ENCODE data around the gene EPB42.
"Not testable (repeated sequence)": the region's sequence is repeated elsewhere in the genome, so short reads cannot be mapped to it uniquely, and the experiment has no call there.

Gene EPB42

DNA sequence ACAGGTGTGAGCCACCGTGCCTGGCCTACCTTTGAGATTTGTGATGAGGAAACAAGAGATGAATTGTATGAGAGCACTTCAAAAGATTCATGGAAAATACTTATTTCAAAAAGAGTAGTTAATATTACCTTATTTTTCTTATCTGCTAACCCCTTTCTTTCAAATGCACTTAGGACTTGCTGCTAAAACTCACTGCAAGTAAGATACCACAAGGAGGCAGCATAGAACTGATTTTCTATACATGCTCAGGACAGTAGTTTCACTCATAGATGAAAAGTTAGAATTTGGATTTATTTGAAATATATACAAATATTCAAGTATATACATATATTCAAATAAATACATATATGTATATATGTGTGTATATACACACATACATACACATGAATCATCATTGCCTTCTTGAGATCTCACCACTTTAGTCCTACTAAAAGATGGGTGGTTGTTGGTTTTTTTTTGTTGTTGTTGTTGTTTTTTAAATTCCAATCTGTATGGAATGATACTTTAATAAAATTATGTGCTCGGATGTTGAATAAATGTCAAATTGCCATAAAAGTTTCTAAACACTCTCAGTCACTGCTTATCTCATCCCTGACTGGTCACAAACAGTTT is 33.2 kb downstream of the EPB42 start:
- Histone ChIP-seq H3K4me3 (ENCODE audit: low read depth in 1 of 2, low read length in 2 of 2) (no peak overlapping the region), H3K4me1 (ENCODE audit: control insufficient read depth in 1 of 2, insufficient read depth in 2 of 2, low read length in 2 of 2) (peaks cover 0 to 4% of the 10 kb centered on the region in 2 donors)

DNA sequence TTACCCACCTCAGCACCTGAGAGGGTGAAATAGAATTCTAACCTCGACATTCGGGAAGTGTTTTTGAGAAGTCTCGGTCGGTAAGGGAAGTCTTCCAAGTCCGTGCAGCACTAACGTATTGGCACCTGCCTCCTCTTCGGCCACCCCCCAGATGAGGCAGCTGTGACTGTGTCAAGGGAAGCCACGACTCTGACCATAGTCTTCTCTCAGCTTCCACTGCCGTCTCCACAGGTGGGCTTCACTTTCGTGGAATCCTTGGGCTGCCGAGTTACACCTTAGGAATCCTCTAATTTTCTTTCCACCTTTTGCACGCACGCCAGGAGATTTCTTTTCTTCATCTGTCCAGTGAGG is 34.8 kb downstream of the EPB42 start:
- H3K4me1 ChIP-seq (ENCODE audit: control insufficient read depth in 1 of 2, insufficient read depth in 2 of 2, low read length in 2 of 2), result peaks cover 0 to 4% of the 10 kb centered on the region in 2 donors
- H3K4me3 ChIP-seq (ENCODE audit: low read depth in 1 of 2, low read length in 2 of 2), result peak overlapping the region; percentile 90 to 97
- peaks cover 21 to 24% of the 10 kb centered on the region in 2 donors for H3K36me3 ChIP-seq (ENCODE audit: control insufficient read depth in 1 of 2, insufficient read depth in 2 of 2, low read length in 2 of 2)
- H3K9ac ChIP-seq (ENCODE audit: low read depth in 1 of 2, low read length in 2 of 2), result peak overlapping the region; percentile 84 to 85
- no peaks in the 10 kb centered on the region for H3K9me3 ChIP-seq (ENCODE audit: control insufficient read depth in 1 of 2, low read length in 2 of 2)
- H3K27ac ChIP-seq (ENCODE audit: low read depth, low read length), result peak overlapping the region; percentile 95
- no peaks in the 10 kb centered on the region for H3K27me3 ChIP-seq (ENCODE audit: control insufficient read depth in 1 of 2, insufficient read depth in 2 of 2, low read length in 2 of 2)

More for the DNA sequence above, 33.2 kb downstream of the EPB42 start:
- Histone ChIP-seq H3K36me3 (ENCODE audit: control insufficient read depth in 1 of 2, insufficient read depth in 2 of 2, low read length in 2 of 2) (peaks cover 28 to 41% of the 10 kb centered on the region in 2 donors), H3K9ac (ENCODE audit: low read depth in 1 of 2, low read length in 2 of 2) (no peak overlapping the region), H3K27ac (ENCODE audit: low read depth, low read length) (no peak overlapping the region), H3K27me3 (ENCODE audit: control insufficient read depth in 1 of 2, insufficient read depth in 2 of 2, low read length in 2 of 2) (no peaks in the 10 kb centered on the region), H3K9me3 (ENCODE audit: control insufficient read depth in 1 of 2, low read length in 2 of 2) (no peaks in the 10 kb centered on the region)

GRCh38 chr15:43185157-43186002 is 35.4 kb downstream of the EPB42 start, which contains the start of gene CCNDBP1:
CCNDBP1 (plus strand) TSS chr15:43185403; CDS start chr15:43185499, 96 bp downstream.
- peak within 1 kb of the TSS; percentile 84 to 85 for H3K9ac ChIP-seq (ENCODE audit: low read depth in 1 of 2, low read length in 2 of 2)
- no peaks in the 10 kb centered on the region for H3K27me3 ChIP-seq (ENCODE audit: control insufficient read depth in 1 of 2, insufficient read depth in 2 of 2, low read length in 2 of 2)
- H3K9me3 ChIP-seq (ENCODE audit: control insufficient read depth in 1 of 2, low read length in 2 of 2), result no peaks in the 10 kb centered on the region
- peak within 1 kb of the TSS; percentile 95 for H3K27ac ChIP-seq (ENCODE audit: low read depth, low read length)
- peaks cover 18% of the 10 kb centered on the region in 2 donors for H3K36me3 ChIP-seq (ENCODE audit: control insufficient read depth in 1 of 2, insufficient read depth in 2 of 2, low read length in 2 of 2)
- H3K4me1 ChIP-seq (ENCODE audit: control insufficient read depth in 1 of 2, insufficient read depth in 2 of 2, low read length in 2 of 2), result peaks cover 0 to 4% of the 10 kb centered on the region in 2 donors
- peak within 1 kb of the TSS; percentile 90 to 97 for H3K4me3 ChIP-seq (ENCODE audit: low read depth in 1 of 2, low read length in 2 of 2)

GRCh38 chr15:43184407-43185124 is 36.3 kb downstream of the EPB42 start:
- H3K4me3 ChIP-seq (ENCODE audit: low read depth in 1 of 2, low read length in 2 of 2), result no peak overlapping the region
- no peak overlapping the region for H3K9ac ChIP-seq (ENCODE audit: low read depth in 1 of 2, low read length in 2 of 2)

DNA sequence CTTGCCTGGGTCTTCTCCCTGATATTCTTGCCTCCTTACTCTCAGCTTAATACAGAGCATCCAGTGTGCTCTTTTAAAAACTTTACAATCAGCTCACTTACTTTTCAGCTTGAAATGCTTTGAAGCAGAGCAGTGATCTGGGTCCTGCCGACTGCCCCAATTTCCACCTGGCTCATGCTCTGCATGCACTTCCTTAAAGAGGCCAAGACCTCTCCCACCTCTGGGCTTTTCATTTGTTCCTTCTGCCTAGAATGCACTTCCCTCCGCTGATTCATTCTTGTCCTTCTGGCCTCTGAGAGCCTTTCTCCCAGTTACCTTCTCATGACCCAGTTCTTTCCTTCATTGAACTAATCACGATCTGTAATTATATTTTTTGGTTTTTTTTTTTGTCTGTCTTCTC is 37.5 kb downstream of the EPB42 start:
- Histone ChIP-seq H3K27me3 (ENCODE audit: control insufficient read depth in 1 of 2, insufficient read depth in 2 of 2, low read length in 2 of 2) (no peaks in the 10 kb centered on the region), H3K4me1 (ENCODE audit: control insufficient read depth in 1 of 2, insufficient read depth in 2 of 2, low read length in 2 of 2) (peaks cover 0 to 4% of the 10 kb centered on the region in 2 donors), H3K27ac (ENCODE audit: low read depth, low read length) (no peak overlapping the region), H3K36me3 (ENCODE audit: control insufficient read depth in 1 of 2, insufficient read depth in 2 of 2, low read length in 2 of 2) (peaks cover 10 to 19% of the 10 kb centered on the region in 2 donors), H3K9me3 (ENCODE audit: control insufficient read depth in 1 of 2, low read length in 2 of 2) (no peaks in the 10 kb centered on the region), H3K4me3 (ENCODE audit: low read depth in 1 of 2, low read length in 2 of 2) (no peak overlapping the region), H3K9ac (ENCODE audit: low read depth in 1 of 2, low read length in 2 of 2) (no peak overlapping the region)

More at GRCh38 chr15:43184407-43185124, 36.3 kb downstream of the EPB42 start:
- H3K36me3 ChIP-seq (ENCODE audit: control insufficient read depth in 1 of 2, insufficient read depth in 2 of 2, low read length in 2 of 2), result peaks cover 12 to 15% of the 10 kb centered on the region in 2 donors
- H3K9me3 ChIP-seq (ENCODE audit: control insufficient read depth in 1 of 2, low read length in 2 of 2), result no peaks in the 10 kb centered on the region
- no peak overlapping the region for H3K27ac ChIP-seq (ENCODE audit: low read depth, low read length)
- peaks cover 0 to 4% of the 10 kb centered on the region in 2 donors for H3K4me1 ChIP-seq (ENCODE audit: control insufficient read depth in 1 of 2, insufficient read depth in 2 of 2, low read length in 2 of 2)
- no peaks in the 10 kb centered on the region for H3K27me3 ChIP-seq (ENCODE audit: control insufficient read depth in 1 of 2, insufficient read depth in 2 of 2, low read length in 2 of 2)

- not testable (repeated sequence) for H3K9ac ChIP-seq (ENCODE audit: low read depth in 1 of 2, low read length in 2 of 2); H3K9me3 ChIP-seq (ENCODE audit: control insufficient read depth in 1 of 2, low read length in 2 of 2); H3K4me3 ChIP-seq (ENCODE audit: low read depth in 1 of 2, low read length in 2 of 2); H3K4me1 ChIP-seq (ENCODE audit: control insufficient read depth in 1 of 2, insufficient read depth in 2 of 2, low read length in 2 of 2); H3K27me3 ChIP-seq (ENCODE audit: control insufficient read depth in 1 of 2, insufficient read depth in 2 of 2, low read length in 2 of 2); H3K27ac ChIP-seq (ENCODE audit: low read depth, low read length)
- peaks cover 21 to 43% of the 10 kb centered on the region in 2 donors for H3K36me3 ChIP-seq (ENCODE audit: control insufficient read depth in 1 of 2, insufficient read depth in 2 of 2, low read length in 2 of 2)
Measured at GRCh38 chr15:43177147-43177546, 43.7 kb downstream of the EPB42 start.

DNA sequence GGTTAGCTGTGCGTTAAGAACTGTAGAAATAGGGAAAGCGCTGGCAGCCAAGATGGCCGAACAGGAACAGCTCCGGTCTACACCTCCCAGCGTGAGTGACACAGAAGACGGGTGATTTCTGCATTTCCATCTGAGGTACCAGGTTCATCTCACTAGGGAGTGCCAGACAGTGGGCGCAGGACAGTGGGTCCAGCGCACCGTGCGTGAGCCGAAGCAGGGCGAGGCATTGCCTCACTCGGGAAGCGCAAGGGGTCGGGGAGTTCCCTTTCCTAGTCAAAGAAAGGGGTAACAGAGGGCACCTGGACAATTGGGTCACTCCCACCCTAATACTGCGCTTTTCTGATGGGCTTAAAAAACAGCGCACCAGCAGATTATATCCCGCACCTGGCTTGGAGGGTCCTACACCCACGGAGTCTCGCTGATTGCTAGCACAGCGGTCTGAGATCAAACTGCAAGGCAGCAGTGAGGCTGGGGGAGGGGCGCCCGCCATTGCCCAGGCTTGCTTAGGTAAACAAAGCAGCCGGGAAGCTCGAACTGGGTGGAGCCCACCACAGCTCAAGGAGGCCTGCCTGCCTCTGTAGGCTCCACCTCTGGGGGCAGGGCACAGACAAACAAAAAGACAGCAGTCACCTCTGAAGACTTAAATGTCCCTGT is 45.0 kb downstream of the EPB42 start:
- not testable (repeated sequence) for H3K27me3 ChIP-seq (ENCODE audit: control insufficient read depth in 1 of 2, insufficient read depth in 2 of 2, low read length in 2 of 2); H3K4me1 ChIP-seq (ENCODE audit: control insufficient read depth in 1 of 2, insufficient read depth in 2 of 2, low read length in 2 of 2); H3K27ac ChIP-seq (ENCODE audit: low read depth, low read length); H3K9ac ChIP-seq (ENCODE audit: low read depth in 1 of 2, low read length in 2 of 2); H3K9me3 ChIP-seq (ENCODE audit: control insufficient read depth in 1 of 2, low read length in 2 of 2); H3K4me3 ChIP-seq (ENCODE audit: low read depth in 1 of 2, low read length in 2 of 2)
- peaks cover 15 to 49% of the 10 kb centered on the region in 2 donors for H3K36me3 ChIP-seq (ENCODE audit: control insufficient read depth in 1 of 2, insufficient read depth in 2 of 2, low read length in 2 of 2)

DNA sequence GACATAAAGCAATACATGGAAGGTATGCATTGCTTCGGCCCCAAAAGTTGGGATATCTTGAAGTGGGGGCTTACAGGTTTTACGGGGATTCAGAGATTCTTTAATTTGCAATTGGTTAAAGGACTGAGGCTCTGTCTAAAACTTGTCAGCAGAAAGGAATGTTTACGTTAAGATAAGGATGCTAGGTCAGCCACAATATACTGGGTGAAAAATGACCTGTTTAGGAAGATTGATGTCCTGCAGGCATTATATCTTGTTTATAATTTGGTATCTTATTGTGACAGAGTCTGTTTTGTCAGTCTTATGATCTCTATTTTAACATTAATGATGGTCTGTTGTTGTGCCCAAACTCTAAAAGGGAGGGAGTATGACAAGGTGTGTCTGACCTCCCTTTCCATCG is 50.9 kb downstream of the EPB42 start:
- Histone ChIP-seq H3K4me1 (ENCODE audit: control insufficient read depth in 1 of 2, insufficient read depth in 2 of 2, low read length in 2 of 2) (no peaks in the 10 kb centered on the region), H3K36me3 (ENCODE audit: control insufficient read depth in 1 of 2, insufficient read depth in 2 of 2, low read length in 2 of 2) (peaks cover 15 to 49% of the 10 kb centered on the region in 2 donors), H3K9ac (ENCODE audit: low read depth in 1 of 2, low read length in 2 of 2) (no peak overlapping the region), H3K27me3 (ENCODE audit: control insufficient read depth in 1 of 2, insufficient read depth in 2 of 2, low read length in 2 of 2) (no peaks in the 10 kb centered on the region), H3K27ac (ENCODE audit: low read depth, low read length) (no peak overlapping the region), H3K4me3 (ENCODE audit: low read depth in 1 of 2, low read length in 2 of 2) (no peak overlapping the region), H3K9me3 (ENCODE audit: control insufficient read depth in 1 of 2, low read length in 2 of 2) (no peaks in the 10 kb centered on the region)

DNA sequence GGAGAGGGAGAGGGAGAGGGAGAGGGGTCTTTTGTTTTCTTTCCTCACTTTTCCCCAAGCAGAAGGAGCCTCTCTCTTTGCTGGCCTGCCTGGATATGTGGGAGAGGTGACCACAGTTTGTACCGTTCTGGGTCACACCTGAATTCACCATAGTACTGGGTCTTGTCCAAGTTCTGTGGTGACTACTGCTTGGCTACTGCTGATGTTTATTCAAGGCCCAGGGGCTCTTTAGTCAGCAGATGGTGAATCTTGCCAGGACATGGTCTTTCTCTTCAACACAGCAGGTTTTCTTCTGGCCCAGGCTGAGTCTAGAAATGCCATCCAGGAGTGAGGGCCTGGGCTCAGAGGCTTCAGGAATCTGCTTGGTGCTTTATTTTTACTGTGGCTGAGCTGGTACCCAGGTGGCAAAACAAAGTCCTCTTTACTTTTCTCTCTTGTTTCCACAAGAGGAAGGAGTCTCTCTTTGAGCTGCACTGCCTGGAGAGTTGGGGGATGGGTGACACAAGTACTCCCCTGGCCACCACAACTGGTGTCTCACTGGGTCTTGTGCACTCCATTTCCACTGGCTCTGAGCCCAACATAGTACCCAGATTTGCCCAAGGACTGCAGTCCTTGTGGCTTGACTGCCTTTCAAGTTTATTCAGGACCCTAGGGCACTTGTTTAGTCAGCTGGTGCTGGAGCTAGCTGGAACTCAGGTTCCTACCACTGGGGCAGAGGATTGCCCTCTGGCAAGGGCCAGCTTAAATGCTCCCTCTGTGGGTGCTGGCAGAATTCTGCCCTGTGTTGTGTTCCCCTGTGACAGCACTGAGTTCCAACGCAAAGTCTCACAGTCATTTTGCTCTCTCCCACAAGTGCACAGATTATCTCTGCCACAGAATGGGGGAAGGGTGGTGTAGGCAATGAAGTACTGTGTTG is 52.4 kb downstream of the EPB42 start:
- Histone ChIP-seq H3K4me3 (ENCODE audit: low read depth in 1 of 2, low read length in 2 of 2) (no peak overlapping the region), H3K9me3 (ENCODE audit: control insufficient read depth in 1 of 2, low read length in 2 of 2) (no peaks in the 10 kb centered on the region), H3K9ac (ENCODE audit: low read depth in 1 of 2, low read length in 2 of 2) (no peak overlapping the region), H3K27ac (ENCODE audit: low read depth, low read length) (no peak overlapping the region), H3K36me3 (ENCODE audit: control insufficient read depth in 1 of 2, insufficient read depth in 2 of 2, low read length in 2 of 2) (peaks cover 15 to 44% of the 10 kb centered on the region in 2 donors), H3K27me3 (ENCODE audit: control insufficient read depth in 1 of 2, insufficient read depth in 2 of 2, low read length in 2 of 2) (no peaks in the 10 kb centered on the region), H3K4me1 (ENCODE audit: control insufficient read depth in 1 of 2, insufficient read depth in 2 of 2, low read length in 2 of 2) (no peaks in the 10 kb centered on the region)
